Measurements from ENCODE around the gene ROBO1. TPM values are rescaled to one million over a fixed set of nuclear protein-coding genes. Genes with fewer than 3 reads are reported as not detected.

ROBO1 gene
- total and polyA plus RNA-seq, 2 of the 8 experiments (the other 6 are each of a cell fraction or from before 2014, with no cell fraction given): 51.4 to 91.0 TPM

DNA sequence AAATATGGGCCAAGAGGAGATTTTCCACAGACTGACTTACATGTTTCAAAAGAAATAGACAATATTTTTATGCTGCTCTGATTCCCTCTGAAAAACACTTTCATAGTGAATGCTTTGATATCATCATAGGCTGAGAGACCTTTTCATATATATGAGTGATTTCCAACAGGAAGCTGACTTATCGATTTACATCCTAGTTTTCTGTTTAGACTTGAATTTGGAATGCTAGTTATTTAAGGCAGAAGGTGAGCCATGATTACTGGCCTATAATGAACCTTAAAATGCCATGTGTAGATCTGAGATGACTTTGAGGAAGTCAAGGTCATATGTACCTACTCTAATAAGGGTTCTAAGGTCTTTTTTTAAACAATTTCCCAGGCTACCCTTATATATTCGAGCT is 1126.1 kb downstream of the ROBO1 start:
- Histone ChIP-seq H2BK20ac (ENCODE audit: low read length) (no peak overlapping the region), H2AK5ac (ENCODE audit: low read depth, low read length) (no peak overlapping the region), H3K9ac (replicated peaks in 1 of 4; ENCODE audit: extremely low read depth in 1 of 4, low read depth in 3 of 4, low read length in 3 of 4) (no peak overlapping the region), H3K4me3 (ENCODE audit: extremely low read depth in 1 of 4, insufficient read depth in 2 of 4, low read depth in 3 of 4, low read length in 4 of 4) (no peak overlapping the region), H3K14ac (ENCODE audit: insufficient read length) (no peak overlapping the region), H2BK5ac (ENCODE audit: low read depth, low read length) (no peak overlapping the region), H3K18ac (ENCODE audit: extremely low read depth, low read length) (no peak overlapping the region), H4K8ac (ENCODE audit: extremely low read depth, insufficient read depth, low read length) (no peak overlapping the region), H2BK15ac (ENCODE audit: low read length) (no peak overlapping the region), H3K27me3 (replicated peaks in 1 of 4; ENCODE audit: control insufficient read depth in 3 of 4, extremely low read depth in 1 of 4, insufficient read depth in 3 of 4, low read length in 3 of 4) (no peaks in the 10 kb centered on the region), H3K23me2 (ENCODE audit: low read depth, low read length) (no peaks in the 10 kb centered on the region), H4K5ac (ENCODE audit: insufficient read length, low read depth, low read length) (no peak overlapping the region), H3K27ac (ENCODE audit: low read depth, low read length) (no peak overlapping the region), H2AFZ (ENCODE audit: low read length) (no peak overlapping the region), H3K36me3 (ENCODE audit: control insufficient read depth in 2 of 4, insufficient read depth in 4 of 4, low read length in 3 of 4) (peaks cover 0 to 4% (median 2%) of the 10 kb centered on the region in 4 experiments; a peak in 2 of 8 replicates), H4K91ac (replicated peaks; ENCODE audit: insufficient read length, low read length) (no peak overlapping the region), H2BK120ac (replicated peaks; ENCODE audit: low read depth, low read length) (no peak overlapping the region), H3K23ac (ENCODE audit: insufficient read length) (no peak overlapping the region), H3K56ac (replicated peaks; ENCODE audit: insufficient read length, low read depth, low read length) (no peak overlapping the region), H3K4ac (replicated peaks; ENCODE audit: insufficient read length, low read depth, low read length) (no peak overlapping the region), H4K20me1 (replicated peaks in 1 of 2; ENCODE audit: control insufficient read depth in 1 of 2, insufficient read depth in 2 of 2, low read length in 2 of 2) (no peaks in the 10 kb centered on the region), H3K4me1 (replicated peaks in 1 of 4; ENCODE audit: control insufficient read depth in 3 of 4, insufficient read depth in 4 of 4, low read length in 3 of 4) (peaks cover 0 to 10% (median 6%) of the 10 kb centered on the region in 4 experiments; a peak in 4 of 7 replicates), H2BK12ac (ENCODE audit: low read depth, low read length) (no peak overlapping the region), H3K79me1 (ENCODE audit: low read depth, low read length) (no peaks in the 10 kb centered on the region), H3K4me2 (ENCODE audit: insufficient read depth in 1 of 2, low read depth in 2 of 2, low read length in 2 of 2) (no peak overlapping the region), H3K9me3 (ENCODE audit: insufficient read depth in 2 of 2, low read depth in 1 of 2, low read length in 1 of 2) (no peaks in the 10 kb centered on the region), H3K79me2 (ENCODE audit: control insufficient read depth in 1 of 2, insufficient read depth in 2 of 2, low read length in 2 of 2) (no peaks in the 10 kb centered on the region)
- FAIRE-seq (no peak), DNase-seq (ENCODE audit: low read depth in 1 of 2, low spot score in 2 of 2) (no peak)
- 86% methylated on average over 2 of the region's 2 CpGs; no CpG with 5 or more reads in 1 of the 2 experiments for WGBS, 2 experiments (ENCODE audit: extremely low coverage in 1 of 2, insufficient coverage in 1 of 2, insufficient read length in 1 of 2, insufficient replicate concordance in 2 of 2, low coverage in 1 of 2, low lambda C conversion rate in 2 of 2, missing lambda C conversion rate in 1 of 2)
- TF ChIP-seq JUND (IDR thresholded peaks at IDR 0.05; ENCODE audit: low read length): no peak
- TF ChIP-seq TBP (IDR thresholded peaks at IDR 0.05; ENCODE audit: low read depth, low read length): no peak
- TF ChIP-seq JUN (IDR thresholded peaks at IDR 0.05; ENCODE audit: low read depth, low read length): no peak
- POLR2A ChIA-PET (ENCODE audit: partially characterized antibody): no interaction called here
- CTCF ChIA-PET (ENCODE audit: partially characterized antibody): interaction anchor here (0.6 to 1.6 kb wide), 4 partner anchors 9 to 877 kb away, joined by 3 to 4 read pairs (median 3); no protein-coding TSS in a partner anchor
